Neural cell (in vitro differentiated cells): Measurements from ENCODE around the gene CST6.

Source experiments
- EP300 ChIP-seq: fragments of 450-650 bp; conservative IDR thresholded peaks from 2 replicates; pipeline ENCODE4 v1.6.1; 2014; ENCODE audit warnings: antibody characterized with exemption, mild to moderate bottlenecking, moderate library complexity; ENCODE audit not compliant: poor library complexity, severe bottlenecking
- EZH2 ChIP-seq: fragments of 200-600, 300-800 bp; shearing (Covaris generic), sonication (generic); IDR thresholded peaks from 2 replicates; pipeline ENCODE4 v1.6.1; 2014; ENCODE audit warnings: antibody characterized with exemption, low read length, borderline replicate concordance, mild to moderate bottlenecking; ENCODE audit not compliant: insufficient read depth, poor library complexity, severe bottlenecking
- RAD21 ChIP-seq: fragments of 450-650 bp; conservative IDR thresholded peaks from 2 replicates; pipeline ENCODE4 v1.6.1; 2014; ENCODE audit warnings: antibody characterized with exemption, mild to moderate bottlenecking, moderate library complexity
- SMC3 ChIP-seq: fragments of 450-650 bp; conservative IDR thresholded peaks from 2 replicates; pipeline ENCODE4 v1.6.1; 2014; ENCODE audit warnings: antibody characterized with exemption, mild to moderate bottlenecking, moderate library complexity; ENCODE audit not compliant: poor library complexity
- TAF1 ChIP-seq: IDR thresholded peaks from 2 replicates; pipeline ENCODE4 v1.6.1; 2012; ENCODE audit warnings: low read depth
- TF ChIP-seq, protein P1 (sequence below): fragments of 450-650 bp; IDR thresholded peaks from 2 replicates; pipeline ENCODE4 v1.5.1; 2014; ENCODE audit warnings: antibody characterized with exemption, mild to moderate bottlenecking, moderate library complexity; ENCODE audit not compliant: poor library complexity, severe bottlenecking
- TF ChIP-seq, protein P2 (sequence below): IDR thresholded peaks from 2 replicates; pipeline ENCODE4 v1.6.1; 2012; ENCODE audit warnings: borderline replicate concordance

DNA sequence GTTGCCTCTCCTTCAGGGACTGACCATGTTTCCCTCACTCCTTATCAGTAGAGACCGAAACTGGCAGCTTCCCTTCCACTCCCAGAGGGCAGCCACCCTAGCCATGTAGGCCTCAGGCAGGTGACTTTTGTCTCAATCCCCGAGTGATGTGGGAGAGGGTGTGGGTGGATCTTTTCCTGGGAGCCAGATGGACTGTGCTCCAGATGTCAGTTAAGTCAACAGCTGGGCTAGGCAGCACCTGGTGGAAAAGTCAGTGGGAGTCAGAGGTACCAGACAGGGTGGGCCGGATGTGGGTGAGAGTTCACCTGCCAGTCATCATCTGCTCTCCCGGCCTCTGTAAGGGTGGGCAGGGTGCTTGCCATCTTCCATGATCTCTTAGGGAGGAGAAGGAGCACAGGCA lies 7.6 kb upstream of the CST6 start:
- TF ChIP-seq, protein P1, sequence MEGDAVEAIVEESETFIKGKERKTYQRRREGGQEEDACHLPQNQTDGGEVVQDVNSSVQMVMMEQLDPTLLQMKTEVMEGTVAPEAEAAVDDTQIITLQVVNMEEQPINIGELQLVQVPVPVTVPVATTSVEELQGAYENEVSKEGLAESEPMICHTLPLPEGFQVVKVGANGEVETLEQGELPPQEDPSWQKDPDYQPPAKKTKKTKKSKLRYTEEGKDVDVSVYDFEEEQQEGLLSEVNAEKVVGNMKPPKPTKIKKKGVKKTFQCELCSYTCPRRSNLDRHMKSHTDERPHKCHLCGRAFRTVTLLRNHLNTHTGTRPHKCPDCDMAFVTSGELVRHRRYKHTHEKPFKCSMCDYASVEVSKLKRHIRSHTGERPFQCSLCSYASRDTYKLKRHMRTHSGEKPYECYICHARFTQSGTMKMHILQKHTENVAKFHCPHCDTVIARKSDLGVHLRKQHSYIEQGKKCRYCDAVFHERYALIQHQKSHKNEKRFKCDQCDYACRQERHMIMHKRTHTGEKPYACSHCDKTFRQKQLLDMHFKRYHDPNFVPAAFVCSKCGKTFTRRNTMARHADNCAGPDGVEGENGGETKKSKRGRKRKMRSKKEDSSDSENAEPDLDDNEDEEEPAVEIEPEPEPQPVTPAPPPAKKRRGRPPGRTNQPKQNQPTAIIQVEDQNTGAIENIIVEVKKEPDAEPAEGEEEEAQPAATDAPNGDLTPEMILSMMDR = no peak
- TF ChIP-seq EZH2 = no peak
- no peak for TF ChIP-seq SMC3
- TF ChIP-seq, protein P2, sequence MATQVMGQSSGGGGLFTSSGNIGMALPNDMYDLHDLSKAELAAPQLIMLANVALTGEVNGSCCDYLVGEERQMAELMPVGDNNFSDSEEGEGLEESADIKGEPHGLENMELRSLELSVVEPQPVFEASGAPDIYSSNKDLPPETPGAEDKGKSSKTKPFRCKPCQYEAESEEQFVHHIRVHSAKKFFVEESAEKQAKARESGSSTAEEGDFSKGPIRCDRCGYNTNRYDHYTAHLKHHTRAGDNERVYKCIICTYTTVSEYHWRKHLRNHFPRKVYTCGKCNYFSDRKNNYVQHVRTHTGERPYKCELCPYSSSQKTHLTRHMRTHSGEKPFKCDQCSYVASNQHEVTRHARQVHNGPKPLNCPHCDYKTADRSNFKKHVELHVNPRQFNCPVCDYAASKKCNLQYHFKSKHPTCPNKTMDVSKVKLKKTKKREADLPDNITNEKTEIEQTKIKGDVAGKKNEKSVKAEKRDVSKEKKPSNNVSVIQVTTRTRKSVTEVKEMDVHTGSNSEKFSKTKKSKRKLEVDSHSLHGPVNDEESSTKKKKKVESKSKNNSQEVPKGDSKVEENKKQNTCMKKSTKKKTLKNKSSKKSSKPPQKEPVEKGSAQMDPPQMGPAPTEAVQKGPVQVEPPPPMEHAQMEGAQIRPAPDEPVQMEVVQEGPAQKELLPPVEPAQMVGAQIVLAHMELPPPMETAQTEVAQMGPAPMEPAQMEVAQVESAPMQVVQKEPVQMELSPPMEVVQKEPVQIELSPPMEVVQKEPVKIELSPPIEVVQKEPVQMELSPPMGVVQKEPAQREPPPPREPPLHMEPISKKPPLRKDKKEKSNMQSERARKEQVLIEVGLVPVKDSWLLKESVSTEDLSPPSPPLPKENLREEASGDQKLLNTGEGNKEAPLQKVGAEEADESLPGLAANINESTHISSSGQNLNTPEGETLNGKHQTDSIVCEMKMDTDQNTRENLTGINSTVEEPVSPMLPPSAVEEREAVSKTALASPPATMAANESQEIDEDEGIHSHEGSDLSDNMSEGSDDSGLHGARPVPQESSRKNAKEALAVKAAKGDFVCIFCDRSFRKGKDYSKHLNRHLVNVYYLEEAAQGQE = no peak
- no peak for TF ChIP-seq RAD21
- TF ChIP-seq TAF1 = no peak
- no peak for TF ChIP-seq EP300
